Kidney epithelial cell (primary cell): ENCODE data around the gene SLC22A7. TPM values are rescaled to one million over a fixed set of nuclear protein-coding genes. Genes with fewer than 3 reads are reported as not detected.

Source experiments
- DNase-seq: peaks from one replicate; pipeline ENCODE4 v3.0.0-alpha.2; 2010; ENCODE audit warnings: low read depth
- H3K27me3 ChIP-seq: 2 replicates; pipeline ENCODE4 v1.6.0; 2011; ENCODE audit warnings: low read length; ENCODE audit not compliant: control insufficient read depth, insufficient read depth
- H3K36me3 ChIP-seq: 2 replicates; pipeline ENCODE4 v1.5.1; 2011; ENCODE audit warnings: low read length; ENCODE audit not compliant: control insufficient read depth, insufficient read depth
- H3K4me3 ChIP-seq: 2 replicates; pipeline ENCODE4 v1.5.1; 2011; ENCODE audit warnings: low read depth, mild to moderate bottlenecking, control low read depth, low read length
- total RNA-seq: library from RNA; depleted of rRNA; stranded (reverse); fragments of >200 nt; gene quantifications from 2 replicates; pipeline ENCODE4 v1.2.3, GENCODE V29; 2015
- TF ChIP-seq, protein P1 (sequence below): IDR thresholded peaks from 2 replicates; pipeline ENCODE4 v1.5.1; 2011; ENCODE audit warnings: mild to moderate bottlenecking, moderate library complexity, low read length, control low read depth, inconsistent platforms; ENCODE audit not compliant: insufficient read depth, poor library complexity, severe bottlenecking

The SLC22A7 gene
- total RNA-seq, 1 donor from 2014 or later: not detected

DNA sequence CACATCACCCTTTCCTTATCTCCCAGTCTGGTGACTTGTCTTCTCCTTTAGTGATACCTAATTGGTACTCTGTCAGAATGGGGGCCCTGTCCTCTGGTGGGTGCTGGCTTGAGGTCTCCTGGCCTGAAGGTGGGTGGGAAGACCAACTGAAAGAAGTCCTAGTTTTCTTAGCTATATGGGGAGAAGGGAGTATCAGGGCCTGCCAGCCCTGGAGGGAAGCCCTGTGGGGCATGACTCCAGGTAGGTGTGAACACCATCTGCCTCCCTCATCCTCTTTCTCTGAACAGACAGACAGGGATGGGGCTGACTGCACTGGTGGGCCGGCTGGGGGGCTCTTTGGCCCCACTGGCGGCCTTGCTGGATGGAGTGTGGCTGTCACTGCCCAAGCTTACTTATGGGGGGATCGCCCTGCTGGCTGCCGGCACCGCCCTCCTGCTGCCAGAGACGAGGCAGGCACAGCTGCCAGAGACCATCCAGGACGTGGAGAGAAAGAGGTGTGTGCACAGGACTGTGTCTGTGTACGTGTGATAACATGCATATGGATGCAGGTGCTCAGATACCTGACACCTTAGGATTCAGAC lies 5.8 kb downstream of the SLC22A7 start:
- peaks cover 33% of the 10 kb centered on the region for H3K27me3 ChIP-seq
- no peak for DNase-seq
- H3K36me3 ChIP-seq: no peaks in the 10 kb centered on the region
- no peak overlapping the region for H3K4me3 ChIP-seq
- TF ChIP-seq, protein P1, sequence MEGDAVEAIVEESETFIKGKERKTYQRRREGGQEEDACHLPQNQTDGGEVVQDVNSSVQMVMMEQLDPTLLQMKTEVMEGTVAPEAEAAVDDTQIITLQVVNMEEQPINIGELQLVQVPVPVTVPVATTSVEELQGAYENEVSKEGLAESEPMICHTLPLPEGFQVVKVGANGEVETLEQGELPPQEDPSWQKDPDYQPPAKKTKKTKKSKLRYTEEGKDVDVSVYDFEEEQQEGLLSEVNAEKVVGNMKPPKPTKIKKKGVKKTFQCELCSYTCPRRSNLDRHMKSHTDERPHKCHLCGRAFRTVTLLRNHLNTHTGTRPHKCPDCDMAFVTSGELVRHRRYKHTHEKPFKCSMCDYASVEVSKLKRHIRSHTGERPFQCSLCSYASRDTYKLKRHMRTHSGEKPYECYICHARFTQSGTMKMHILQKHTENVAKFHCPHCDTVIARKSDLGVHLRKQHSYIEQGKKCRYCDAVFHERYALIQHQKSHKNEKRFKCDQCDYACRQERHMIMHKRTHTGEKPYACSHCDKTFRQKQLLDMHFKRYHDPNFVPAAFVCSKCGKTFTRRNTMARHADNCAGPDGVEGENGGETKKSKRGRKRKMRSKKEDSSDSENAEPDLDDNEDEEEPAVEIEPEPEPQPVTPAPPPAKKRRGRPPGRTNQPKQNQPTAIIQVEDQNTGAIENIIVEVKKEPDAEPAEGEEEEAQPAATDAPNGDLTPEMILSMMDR: no peak

DNA sequence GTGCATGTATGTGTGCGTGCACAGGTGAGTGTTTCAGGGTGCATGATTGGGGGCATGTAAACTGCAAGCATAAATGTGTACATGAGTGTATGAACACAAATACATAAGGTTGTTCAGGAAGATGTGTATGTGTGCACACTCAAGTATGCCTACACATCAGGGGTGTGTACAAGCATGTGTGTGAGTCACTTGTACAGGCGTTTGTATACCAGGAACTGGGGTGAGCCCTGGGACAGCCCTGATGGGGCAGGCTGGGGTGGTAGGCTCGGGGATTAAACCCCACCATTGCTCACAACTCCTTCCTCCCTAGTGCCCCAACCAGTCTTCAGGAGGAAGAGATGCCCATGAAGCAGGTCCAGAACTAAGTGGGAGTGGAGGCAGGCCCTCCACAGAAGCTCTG lies 6.3 kb downstream of the SLC22A7 start:
- TF ChIP-seq, protein P1: no peak
- peaks cover 30% of the 10 kb centered on the region for H3K27me3 ChIP-seq
- no peaks in the 10 kb centered on the region for H3K36me3 ChIP-seq
- no peak overlapping the region for H3K4me3 ChIP-seq
- no peak for DNase-seq

DNA sequence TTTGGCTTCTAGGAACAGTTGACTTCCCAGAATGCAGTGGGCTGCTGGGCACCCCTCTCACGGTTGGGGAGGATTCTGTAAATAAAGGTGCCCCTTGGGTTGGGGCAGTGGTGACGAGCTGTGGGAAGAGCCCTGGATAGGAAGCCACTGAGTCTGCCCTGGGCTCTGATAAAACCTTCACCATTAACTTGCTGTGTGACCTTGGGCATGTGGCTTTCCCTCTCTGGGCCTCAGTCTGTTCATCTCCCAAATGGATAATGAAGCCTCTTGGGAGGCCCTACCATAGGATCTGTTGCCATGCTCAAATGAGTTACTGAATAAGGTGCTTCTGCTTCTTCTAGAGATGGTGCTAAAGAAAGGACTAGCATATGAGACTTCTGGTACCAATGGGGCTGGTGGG lies 6.8 kb downstream of the SLC22A7 start:
- Histone ChIP-seq H3K27me3 (peaks cover 25% of the 10 kb centered on the region), H3K4me3 (no peak overlapping the region), H3K36me3 (no peaks in the 10 kb centered on the region)
- TF ChIP-seq, protein P1: no peak
- no peak for DNase-seq

DNA sequence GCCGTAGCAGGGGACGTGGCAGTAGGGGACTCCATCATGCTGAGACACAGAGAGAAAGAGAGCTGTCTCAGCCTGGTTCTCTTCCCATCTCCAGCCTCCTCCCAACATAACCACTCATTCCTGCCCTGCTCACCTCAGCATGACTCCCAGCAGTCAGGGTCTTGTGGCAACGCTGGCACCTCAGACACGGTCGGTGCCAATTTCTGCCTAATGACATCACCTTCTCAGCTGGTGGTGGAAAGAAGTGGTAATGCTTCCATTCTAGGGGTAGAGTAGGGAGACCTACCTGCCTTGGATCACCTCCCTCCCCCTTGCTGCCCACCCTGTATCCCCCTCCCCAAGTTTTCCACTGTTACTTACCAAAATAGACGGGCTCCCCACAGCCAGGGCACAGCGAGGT lies 8.0 kb downstream of the SLC22A7 start:
- no peak for DNase-seq
- Histone ChIP-seq H3K4me3 (no peak overlapping the region), H3K36me3 (no peaks in the 10 kb centered on the region), H3K27me3 (peaks cover 19% of the 10 kb centered on the region)
- TF ChIP-seq, protein P1: no peak

DNA sequence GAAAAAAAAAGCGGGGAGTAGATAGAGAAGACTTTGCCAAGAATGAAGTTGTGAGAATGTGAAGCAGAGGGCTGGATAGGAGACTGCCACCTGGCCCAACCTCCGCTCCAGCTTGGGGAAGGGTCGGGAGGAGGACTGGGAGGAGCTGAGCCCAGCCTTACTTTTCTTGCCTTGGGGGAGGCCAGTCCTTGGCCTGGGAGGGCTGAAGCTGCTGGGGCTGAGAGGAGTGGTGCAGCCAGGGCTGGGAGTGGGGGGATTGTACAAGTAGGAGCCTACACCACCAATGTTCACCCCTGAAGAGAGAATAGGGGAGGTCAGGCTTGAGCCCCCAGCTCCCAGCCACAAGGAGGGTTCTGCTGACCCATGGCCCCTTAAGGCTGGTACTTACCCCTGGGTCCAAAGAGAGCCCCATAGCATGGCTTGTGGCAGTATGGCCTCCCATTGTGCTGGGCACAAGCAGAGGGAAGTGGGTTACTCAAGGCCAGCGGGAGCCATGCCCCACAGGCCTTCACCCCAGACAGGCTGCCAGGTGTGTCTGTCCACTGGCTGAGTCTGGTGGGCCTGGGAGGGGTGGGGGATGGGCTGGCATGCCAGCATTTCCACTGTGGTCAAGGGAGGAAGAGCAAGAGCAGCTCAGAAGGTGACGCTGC lies 9.5 kb downstream of the SLC22A7 start:
- TF ChIP-seq, protein P1: no peak
- no peak for DNase-seq

More for the DNA sequence above, 9.5 kb downstream of the SLC22A7 start:
- H3K36me3 ChIP-seq: no peaks in the 10 kb centered on the region
- H3K4me3 ChIP-seq: no peak overlapping the region
- peaks cover 15% of the 10 kb centered on the region for H3K27me3 ChIP-seq
